WERI-Rb-1 (cell line): ENCODE measurements around the gene ERI3.
A peak's percentile ranks its signal among the peaks of the same experiment; 100 is the strongest.

ENCODE experiments used
- DNase-seq: peaks from one replicate; pipeline ENCODE4 v3.0.0-alpha.2; 2020
- H3K27ac ChIP-seq: fragments of 250-450 bp; sonication (Bioruptor Pico); 2 replicates; pipeline ENCODE4 v1.5.1; 2020; ENCODE audit warnings: mild to moderate bottlenecking, moderate library complexity
- H3K27me3 ChIP-seq: fragments of 250-450 bp; sonication (Bioruptor Pico); 2 replicates; pipeline ENCODE4 v1.5.1; 2021; ENCODE audit warnings: mild to moderate bottlenecking, low read depth, moderate library complexity; ENCODE audit not compliant: insufficient read depth, severe bottlenecking
- H3K36me3 ChIP-seq: fragments of 250-450 bp; sonication (Bioruptor Pico); 2 replicates; pipeline ENCODE4 v1.5.1; 2020; ENCODE audit warnings: mild to moderate bottlenecking, moderate library complexity
- H3K4me3 ChIP-seq: 2 replicates; pipeline ENCODE4 v1.5.1; 2011; ENCODE audit warnings: low read depth, mild to moderate bottlenecking, control low read depth, low read length
- H3K9me3 ChIP-seq: fragments of 250-450 bp; sonication (Bioruptor Pico); 2 replicates; pipeline ENCODE4 v1.5.1; 2021; ENCODE audit warnings: mild to moderate bottlenecking, moderate library complexity; ENCODE audit not compliant: severe bottlenecking
- CTCF ChIP-seq: IDR thresholded peaks from 2 replicates; pipeline ENCODE4 v1.5.1; 2011; ENCODE audit warnings: low read depth, mild to moderate bottlenecking, control low read depth, inconsistent platforms, low read length

The ERI3 gene

DNA sequence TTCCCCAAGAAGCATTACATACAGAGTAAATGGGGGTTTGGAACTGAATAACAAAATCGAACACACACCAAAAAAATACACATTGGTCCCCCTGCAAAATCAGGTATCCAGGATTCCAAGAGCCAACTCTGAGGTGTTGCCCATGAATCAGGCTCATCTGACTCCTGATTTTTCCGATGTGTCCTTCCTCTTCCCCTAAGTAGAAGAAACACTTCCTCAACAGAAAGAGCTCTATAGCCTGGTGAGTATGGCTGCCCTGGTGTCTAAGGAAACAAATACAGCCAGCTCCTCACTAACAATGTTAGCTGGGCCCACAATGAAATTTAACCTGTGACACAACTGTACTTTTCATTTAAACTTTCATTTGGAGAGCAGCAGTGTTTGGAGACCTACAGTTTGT lies 33.6 kb downstream of the ERI3 start:
- Histone ChIP-seq H3K27ac (no peak overlapping the region), H3K9me3 (no peaks in the 10 kb centered on the region), H3K36me3 (peaks cover 33% of the 10 kb centered on the region), H3K27me3 (no peaks in the 10 kb centered on the region), H3K4me3 (no peak overlapping the region)
- DNase-seq, result no peak
- TF ChIP-seq CTCF, result no peak

DNA sequence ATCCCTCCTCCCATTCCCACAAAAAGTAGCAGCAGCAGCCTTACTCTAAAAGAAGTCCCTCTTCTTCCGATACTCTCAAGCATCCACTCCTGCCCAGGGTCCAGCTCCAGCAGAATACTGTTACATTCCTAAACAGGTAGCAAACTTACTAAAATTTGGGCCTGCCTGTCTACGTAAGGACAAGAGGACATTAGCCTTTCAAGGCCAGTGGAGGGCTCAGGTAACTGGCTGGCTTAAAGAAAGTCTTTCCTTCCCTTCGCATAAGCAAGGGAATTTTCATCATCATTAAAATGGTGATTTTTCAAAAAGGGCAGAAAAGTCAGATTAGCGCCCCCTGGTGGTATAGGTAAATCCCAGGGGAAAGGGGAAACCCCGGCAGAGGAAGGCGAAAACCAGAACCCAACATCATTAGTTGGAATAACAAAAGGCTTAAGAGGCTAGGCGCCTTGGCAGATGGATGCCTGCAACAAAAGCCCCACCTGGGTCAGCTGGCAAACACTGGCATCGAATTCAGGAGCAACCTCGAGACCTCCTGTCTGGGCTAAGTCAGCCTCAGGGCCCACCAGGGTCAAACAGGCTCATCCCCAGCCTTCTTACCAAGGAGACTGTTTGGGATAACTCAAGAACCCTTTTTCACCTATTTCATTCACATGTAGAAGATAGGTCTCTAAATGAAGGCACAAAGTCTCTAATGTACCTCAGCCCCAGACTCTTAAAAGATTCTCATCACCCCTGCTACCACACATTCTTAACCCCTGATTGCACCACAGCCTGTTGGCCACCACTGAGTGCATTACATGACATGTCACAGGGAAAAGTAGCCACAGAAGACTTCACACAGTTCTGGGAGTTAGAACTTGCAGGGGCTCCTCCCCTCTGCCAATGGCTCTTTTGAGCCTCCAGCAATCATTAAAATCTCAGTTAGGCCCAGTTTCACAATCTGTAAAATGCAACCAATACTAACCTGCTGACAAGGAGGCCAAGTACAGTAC lies 36.7 kb downstream of the ERI3 start:
- peak overlapping the region; percentile 70; the same call in 1 of the 2 replicates for H3K27ac ChIP-seq
- no peak overlapping the region for H3K4me3 ChIP-seq
- peak; percentile 53; the same call in 1 of the 2 replicates for TF ChIP-seq CTCF
- no peaks in the 10 kb centered on the region for H3K27me3 ChIP-seq
- H3K36me3 ChIP-seq, result peaks cover 41% of the 10 kb centered on the region
- no peaks in the 10 kb centered on the region for H3K9me3 ChIP-seq
- peak; percentile 53 for DNase-seq

DNA sequence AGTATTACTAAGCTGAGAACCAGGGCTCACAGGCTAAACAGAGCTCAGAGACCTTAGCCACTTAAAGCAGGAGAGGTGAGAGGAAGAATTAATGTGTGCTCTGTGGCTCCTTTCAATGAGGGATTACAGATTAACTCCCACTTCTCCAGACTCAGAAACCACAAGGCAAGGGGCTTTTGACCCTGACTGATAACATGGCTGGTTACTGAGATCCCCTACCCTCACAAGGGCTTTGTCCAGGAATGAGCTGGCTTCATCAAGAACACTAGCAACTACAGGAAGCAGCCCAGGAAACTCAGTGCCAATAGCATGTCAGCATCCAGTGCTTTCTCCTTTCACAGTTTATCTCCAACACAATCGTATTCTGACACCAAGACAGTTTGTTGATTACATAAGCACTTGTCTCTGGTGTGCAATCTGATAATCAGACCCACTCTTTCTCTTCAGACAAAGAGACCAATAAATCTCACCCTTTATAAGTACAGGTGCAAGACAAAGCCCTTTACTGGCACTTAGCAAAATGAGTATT lies 38.8 kb downstream of the ERI3 start:
- TF ChIP-seq CTCF, result no peak
- Histone ChIP-seq H3K4me3 (no peak overlapping the region), H3K27ac (peak overlapping the region; percentile 70), H3K9me3 (no peaks in the 10 kb centered on the region), H3K27me3 (no peaks in the 10 kb centered on the region), H3K36me3 (peaks cover 57% of the 10 kb centered on the region)
- peak; percentile 65 for DNase-seq

GRCh38 chr1:44315521-44315920 lies 39.5 kb downstream of the ERI3 start:
- Histone ChIP-seq H3K36me3 (peaks cover 62% of the 10 kb centered on the region), H3K27me3 (no peaks in the 10 kb centered on the region), H3K4me3 (no peak overlapping the region), H3K9me3 (no peaks in the 10 kb centered on the region), H3K27ac (peak overlapping the region; percentile 70)
- DNase-seq, result peak; percentile 80
- no peak for TF ChIP-seq CTCF

DNA sequence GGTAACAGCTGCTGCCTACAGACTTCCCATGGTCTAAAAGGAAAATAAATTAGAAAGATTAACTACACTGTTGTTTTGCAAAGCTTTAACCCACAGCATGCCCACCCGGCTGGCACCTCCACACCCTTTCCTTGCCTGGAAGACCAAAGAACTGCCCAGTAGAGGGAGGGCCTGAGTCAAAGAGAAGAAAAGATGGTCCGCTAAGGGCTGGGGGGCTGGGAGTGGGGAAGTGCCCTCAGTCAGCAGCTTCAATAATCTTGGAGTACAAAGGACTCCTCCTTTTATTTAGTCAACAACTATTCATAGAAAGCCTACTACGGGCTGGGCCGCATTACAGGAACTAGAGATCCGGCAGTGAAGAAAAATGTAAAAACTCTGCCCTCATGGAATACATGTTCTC lies 40.6 kb downstream of the ERI3 start:
- peak overlapping the region; percentile 70 for H3K27ac ChIP-seq
- H3K27me3 ChIP-seq, result no peaks in the 10 kb centered on the region
- no peaks in the 10 kb centered on the region for H3K9me3 ChIP-seq
- H3K36me3 ChIP-seq, result peaks cover 69% of the 10 kb centered on the region
- no peak for DNase-seq
- peak; percentile 35; the same call in 1 of the 2 replicates for TF ChIP-seq CTCF
- no peak overlapping the region for H3K4me3 ChIP-seq
